ENCODE measurements around the gene RABEP2. TPM values are rescaled to one million over a fixed set of nuclear protein-coding genes. Genes with fewer than 3 reads are reported as not detected.

Gene RABEP2
- total RNA-seq, 1 experiment from 2014 or later = 17.6 TPM

DNA sequence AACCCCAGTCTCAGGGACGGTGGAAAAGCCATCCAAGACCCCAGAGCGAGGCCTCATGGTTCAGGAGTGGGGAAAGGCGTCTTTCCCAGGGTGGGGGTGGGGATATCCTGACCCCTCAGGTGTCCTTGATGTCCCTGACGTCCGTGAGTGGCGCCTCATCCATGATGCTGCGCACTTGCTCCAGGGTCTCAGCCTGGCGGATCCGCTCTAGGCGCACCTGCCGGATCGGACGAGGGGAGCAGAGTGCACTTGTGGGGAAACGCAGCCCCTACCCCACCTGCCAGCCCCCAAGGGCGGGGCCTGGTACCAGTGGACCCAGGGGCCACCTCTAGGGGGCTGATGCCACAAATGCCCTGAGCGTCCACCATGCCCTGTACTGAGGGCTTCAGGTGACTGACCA is 20.2 kb downstream of the RABEP2 start:
- no peak overlapping the region for H3K4me3 ChIP-seq (ENCODE audit: low read depth, low read length, poor library complexity, severe bottlenecking)
- H3K27ac ChIP-seq (ENCODE audit: low read depth, low read length, poor library complexity, severe bottlenecking) = no peak overlapping the region
- ChIA-PET POLR2A (ENCODE audit: low non-redundant PET) (no interaction called here), CTCF (no interaction called here)
- H3K36me3 ChIP-seq (ENCODE audit: insufficient read depth, low read length, poor library complexity, severe bottlenecking) = no peaks in the 10 kb centered on the region
- H3K9me3 ChIP-seq (ENCODE audit: low read depth, low read length, poor library complexity, severe bottlenecking) = no peaks in the 10 kb centered on the region
- no peaks in the 10 kb centered on the region for H3K27me3 ChIP-seq (replicated peaks; ENCODE audit: insufficient read depth, low read depth, low read length, poor library complexity)
- intact Hi-C loops (cut with micrococcal nuclease; ENCODE audit: unreplicated experiment) = no loop called here
- BruUV-seq (replicated peaks) = no TSS peak
- no peaks in the 10 kb centered on the region for H3K4me1 ChIP-seq (ENCODE audit: insufficient read depth, low read length, poor library complexity, severe bottlenecking)
- TF ChIP-seq, protein P1, sequence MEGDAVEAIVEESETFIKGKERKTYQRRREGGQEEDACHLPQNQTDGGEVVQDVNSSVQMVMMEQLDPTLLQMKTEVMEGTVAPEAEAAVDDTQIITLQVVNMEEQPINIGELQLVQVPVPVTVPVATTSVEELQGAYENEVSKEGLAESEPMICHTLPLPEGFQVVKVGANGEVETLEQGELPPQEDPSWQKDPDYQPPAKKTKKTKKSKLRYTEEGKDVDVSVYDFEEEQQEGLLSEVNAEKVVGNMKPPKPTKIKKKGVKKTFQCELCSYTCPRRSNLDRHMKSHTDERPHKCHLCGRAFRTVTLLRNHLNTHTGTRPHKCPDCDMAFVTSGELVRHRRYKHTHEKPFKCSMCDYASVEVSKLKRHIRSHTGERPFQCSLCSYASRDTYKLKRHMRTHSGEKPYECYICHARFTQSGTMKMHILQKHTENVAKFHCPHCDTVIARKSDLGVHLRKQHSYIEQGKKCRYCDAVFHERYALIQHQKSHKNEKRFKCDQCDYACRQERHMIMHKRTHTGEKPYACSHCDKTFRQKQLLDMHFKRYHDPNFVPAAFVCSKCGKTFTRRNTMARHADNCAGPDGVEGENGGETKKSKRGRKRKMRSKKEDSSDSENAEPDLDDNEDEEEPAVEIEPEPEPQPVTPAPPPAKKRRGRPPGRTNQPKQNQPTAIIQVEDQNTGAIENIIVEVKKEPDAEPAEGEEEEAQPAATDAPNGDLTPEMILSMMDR (conservative IDR thresholded peaks at IDR 0.05; ENCODE audit: low read depth, low read length) = no peak
- no peak for TF ChIP-seq EZH2 (IDR thresholded peaks at IDR 0.05; ENCODE audit: borderline replicate concordance, low read depth, low read length, poor library complexity, severe bottlenecking)
- no peak for DNase-seq (ENCODE audit: low spot score)

DNA sequence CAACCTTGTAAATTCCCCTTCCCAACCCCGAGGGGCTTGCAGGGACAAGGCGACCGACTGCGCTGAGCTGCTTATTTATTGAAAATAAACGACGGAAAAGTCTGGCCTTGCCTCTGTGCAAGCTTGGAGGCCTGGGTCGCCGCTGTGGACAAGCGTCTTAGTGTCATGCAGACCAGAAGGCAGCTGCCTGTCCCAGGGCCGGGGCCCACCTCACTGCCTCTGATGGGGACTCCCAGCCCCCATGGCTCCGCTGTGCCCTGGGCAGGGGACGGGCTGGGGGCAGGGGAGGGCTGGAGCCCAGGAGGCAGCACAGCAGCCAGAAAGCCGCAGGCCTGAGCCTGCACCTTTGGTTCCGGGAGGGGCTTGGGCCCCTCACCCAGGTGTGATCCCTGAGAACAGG is 20.7 kb downstream of the RABEP2 start:
- intact Hi-C loops (cut with micrococcal nuclease; ENCODE audit: unreplicated experiment) = no loop called here
- DNase-seq (ENCODE audit: low spot score) = no peak
- ChIA-PET POLR2A (ENCODE audit: low non-redundant PET) (no interaction called here), CTCF (no interaction called here)
- H3K4me1 ChIP-seq (ENCODE audit: insufficient read depth, low read length, poor library complexity, severe bottlenecking) = no peaks in the 10 kb centered on the region
- H3K4me3 ChIP-seq (ENCODE audit: low read depth, low read length, poor library complexity, severe bottlenecking) = no peak overlapping the region
- BruUV-seq (replicated peaks) = no TSS peak
- no peaks in the 10 kb centered on the region for H3K9me3 ChIP-seq (ENCODE audit: low read depth, low read length, poor library complexity, severe bottlenecking)
- H3K27me3 ChIP-seq (replicated peaks; ENCODE audit: insufficient read depth, low read depth, low read length, poor library complexity) = no peaks in the 10 kb centered on the region
- no peak for TF ChIP-seq EZH2 (IDR thresholded peaks at IDR 0.05; ENCODE audit: borderline replicate concordance, low read depth, low read length, poor library complexity, severe bottlenecking)
- TF ChIP-seq, protein P1 (conservative IDR thresholded peaks at IDR 0.05; ENCODE audit: low read depth, low read length) = no peak
- H3K36me3 ChIP-seq (ENCODE audit: insufficient read depth, low read length, poor library complexity, severe bottlenecking) = no peaks in the 10 kb centered on the region
- H3K27ac ChIP-seq (ENCODE audit: low read depth, low read length, poor library complexity, severe bottlenecking) = no peak overlapping the region

DNA sequence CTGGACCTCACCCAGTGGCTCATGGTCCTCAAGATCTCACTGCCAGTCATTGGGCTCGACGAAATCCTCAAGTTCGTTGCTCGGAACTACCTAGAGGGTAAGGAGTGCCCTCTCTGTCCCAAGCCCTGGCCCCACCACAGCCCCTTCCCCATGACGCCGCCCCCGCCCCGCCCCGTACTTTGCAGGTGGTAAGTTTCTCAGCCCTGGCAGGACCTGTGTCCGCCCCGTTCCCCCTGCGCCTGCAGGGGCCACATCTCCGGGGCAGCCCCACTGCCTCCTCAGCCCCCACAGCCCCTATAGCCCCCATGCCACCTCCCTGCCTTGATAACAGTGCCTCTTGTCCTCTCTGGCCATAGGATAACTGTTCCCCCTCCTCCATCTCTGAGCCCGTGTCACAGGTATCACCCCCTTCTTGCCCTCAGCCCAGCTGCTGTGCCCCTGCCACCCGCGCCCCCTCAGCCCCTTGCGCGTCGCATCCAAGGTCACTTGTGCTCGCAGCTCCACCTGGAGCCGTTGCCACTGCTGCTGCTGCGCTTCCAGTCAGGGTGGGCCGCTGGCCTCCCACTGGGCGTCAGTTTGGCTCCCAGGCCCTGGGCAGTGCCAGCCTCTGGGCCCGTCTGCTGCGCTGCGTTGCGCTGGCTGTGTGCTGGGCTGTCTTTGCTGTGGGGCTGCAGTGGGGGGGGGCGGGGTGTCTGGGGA is 21.5 kb downstream of the RABEP2 start:
- CTCF ChIA-PET = no interaction called here
- intact Hi-C loops (cut with micrococcal nuclease; ENCODE audit: unreplicated experiment) = no loop called here
- Histone ChIP-seq H3K36me3 (ENCODE audit: insufficient read depth, low read length, poor library complexity, severe bottlenecking) (no peaks in the 10 kb centered on the region), H3K9me3 (ENCODE audit: low read depth, low read length, poor library complexity, severe bottlenecking) (no peaks in the 10 kb centered on the region), H3K27ac (ENCODE audit: low read depth, low read length, poor library complexity, severe bottlenecking) (no peak overlapping the region), H3K4me1 (ENCODE audit: insufficient read depth, low read length, poor library complexity, severe bottlenecking) (no peaks in the 10 kb centered on the region), H3K27me3 (replicated peaks; ENCODE audit: insufficient read depth, low read depth, low read length, poor library complexity) (no peaks in the 10 kb centered on the region), H3K4me3 (ENCODE audit: low read depth, low read length, poor library complexity, severe bottlenecking) (no peak overlapping the region)
- no TSS peak for BruUV-seq (replicated peaks)
- TF ChIP-seq EZH2 (IDR thresholded peaks at IDR 0.05; ENCODE audit: borderline replicate concordance, low read depth, low read length, poor library complexity, severe bottlenecking) = no peak
- TF ChIP-seq, protein P1 (conservative IDR thresholded peaks at IDR 0.05; ENCODE audit: low read depth, low read length) = no peak
- no peak for DNase-seq (ENCODE audit: low spot score)
- POLR2A ChIA-PET (ENCODE audit: low non-redundant PET) = no interaction called here
